Stimulated activated CD4-positive, alpha-beta T cell treated with anti-CD3 and anti-CD28 coated beads, TNF-alpha, amount 100 ng/mL, for 1 hour (primary cell): Measurements from ENCODE around the gene FGF19.

Experiments used
- DNase-seq, 3 donors: peaks; one replicate each; pipeline ENCODE4 v3.0.0-alpha.2; 2020; ENCODE audit warnings: low read depth in 3 of 3, low spot score in 1 of 3

FGF19 gene

GRCh38 chr11:69703768-69704507, at the start of gene FGF19:
Gene FGF19, minus strand, starts transcription at chr11:69704022. Its CDS starts 146 bp downstream, at chr11:69703876.
- no peak for DNase-seq

GRCh38 chr11:69752890-69753289, 49.1 kb upstream of the FGF19 start:
- DNase-seq: no peak

GRCh38 chr11:69750875-69751597, 47.2 kb upstream of the FGF19 start:
- no peak for DNase-seq

GRCh38 chr11:69750108-69750850, 46.5 kb upstream of the FGF19 start:
- DNase-seq: no peak

- no peak for DNase-seq
These were observed 44.8 kb upstream of the FGF19 start for GRCh38 chr11:69748637-69749036.

GRCh38 chr11:69746752-69747742, 43.2 kb upstream of the FGF19 start:
- no peak for DNase-seq

GRCh38 chr11:69746140-69746539, 42.3 kb upstream of the FGF19 start:
- DNase-seq: no peak

- DNase-seq: no peak
These were observed 41.4 kb upstream of the FGF19 start for GRCh38 chr11:69745201-69745600.

- DNase-seq: no peak
These were observed 40.6 kb upstream of the FGF19 start for GRCh38 chr11:69744435-69744834.

- no peak for DNase-seq
These were observed 31.0 kb upstream of the FGF19 start for GRCh38 chr11:69734841-69735240.

- DNase-seq: no peak
These were observed 30.5 kb upstream of the FGF19 start for GRCh38 chr11:69734367-69734766.

GRCh38 chr11:69732910-69733309, 29.1 kb upstream of the FGF19 start:
- no peak for DNase-seq

- no peak for DNase-seq
These were observed 27.3 kb upstream of the FGF19 start for GRCh38 chr11:69731110-69731509.

- DNase-seq: no peak
These were observed 26.7 kb upstream of the FGF19 start for GRCh38 chr11:69730500-69730899.

- no peak for DNase-seq
These were observed 25.4 kb upstream of the FGF19 start for GRCh38 chr11:69729252-69729651.

- DNase-seq: no peak
These were observed 23.4 kb upstream of the FGF19 start for GRCh38 chr11:69727266-69727665.

GRCh38 chr11:69726481-69726880, 22.7 kb upstream of the FGF19 start:
- no peak for DNase-seq

GRCh38 chr11:69726019-69726418, 22.2 kb upstream of the FGF19 start:
- no peak for DNase-seq

- DNase-seq: no peak
These were observed 17.9 kb upstream of the FGF19 start for GRCh38 chr11:69721745-69722144.

GRCh38 chr11:69721106-69721505, 17.3 kb upstream of the FGF19 start:
- no peak for DNase-seq

- no peak for DNase-seq
These were observed 15.1 kb upstream of the FGF19 start for GRCh38 chr11:69718912-69719311.
